ENCODE results near the gene MRPL23.

The MRPL23 gene

DNA sequence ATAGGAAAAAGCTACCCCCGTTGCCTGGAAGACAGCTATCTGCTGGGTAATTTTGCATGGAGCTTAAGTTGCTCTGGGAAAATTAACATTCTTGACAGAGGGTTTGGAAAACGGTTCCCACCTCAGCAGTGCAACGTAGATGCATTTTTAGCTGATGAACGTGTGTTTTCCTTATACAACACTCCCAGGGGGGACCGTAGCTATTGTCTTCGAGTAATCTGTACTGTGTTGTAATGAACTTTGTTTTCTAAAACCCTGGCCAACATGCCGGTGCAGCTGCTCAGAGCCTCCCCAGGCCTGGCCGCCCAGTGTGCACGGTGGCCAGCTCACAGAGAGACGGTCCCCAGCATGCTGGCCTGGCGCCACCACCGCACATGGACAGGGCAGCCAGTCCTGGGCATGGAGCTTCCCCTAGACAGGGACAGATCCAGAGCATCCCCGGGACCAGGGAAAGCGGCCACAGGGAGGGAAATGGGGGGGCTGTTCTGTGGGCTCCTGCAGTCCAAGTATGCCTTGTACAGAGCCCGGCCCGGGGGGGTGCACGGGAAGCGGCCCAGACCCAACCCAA lies 25.5 kb upstream of the MRPL23 start:
- no peak for DNase-seq (ENCODE audit: low read depth)

- DNase-seq (ENCODE audit: low read depth): no peak
Observed at GRCh38 chr11:1922481-1923081, 24.6 kb upstream of the MRPL23 start.

DNA sequence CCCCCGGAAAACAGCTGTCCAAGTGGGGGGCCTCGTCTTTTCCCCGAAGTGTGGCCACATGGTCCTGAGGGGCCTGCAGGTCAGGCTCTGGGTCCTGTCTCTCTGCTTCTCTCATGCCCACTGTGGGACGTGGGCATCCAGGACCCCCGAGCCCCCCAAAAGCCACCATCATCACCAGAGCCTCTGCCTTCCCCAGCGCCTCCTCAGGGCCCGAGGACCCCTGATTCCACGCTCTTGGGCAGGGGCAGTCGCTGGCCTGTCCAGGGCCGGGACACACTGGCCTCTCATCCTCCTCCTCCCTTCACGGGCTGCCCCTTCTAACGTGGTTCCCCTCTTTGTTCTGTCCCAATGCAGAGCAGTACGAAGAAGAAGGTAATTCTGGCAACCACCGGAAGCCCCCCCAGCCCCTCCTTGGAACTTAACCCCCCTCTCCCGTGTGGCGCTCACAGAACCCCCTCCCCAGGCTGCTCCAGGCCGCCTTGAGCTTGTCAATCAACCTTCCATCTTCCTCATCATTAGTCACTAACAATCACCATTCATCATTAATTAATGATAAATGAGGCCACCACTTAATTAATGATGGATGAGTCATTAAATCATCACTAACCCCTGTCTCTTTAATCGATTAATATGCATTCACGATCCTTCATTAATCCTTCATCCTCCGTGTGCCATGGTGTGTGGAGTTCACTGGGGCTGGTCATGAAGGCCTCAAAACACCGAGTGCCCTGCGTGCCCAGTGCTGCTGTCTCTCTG lies 23.8 kb upstream of the MRPL23 start:
- DNase-seq (ENCODE audit: low read depth): no peak

DNA sequence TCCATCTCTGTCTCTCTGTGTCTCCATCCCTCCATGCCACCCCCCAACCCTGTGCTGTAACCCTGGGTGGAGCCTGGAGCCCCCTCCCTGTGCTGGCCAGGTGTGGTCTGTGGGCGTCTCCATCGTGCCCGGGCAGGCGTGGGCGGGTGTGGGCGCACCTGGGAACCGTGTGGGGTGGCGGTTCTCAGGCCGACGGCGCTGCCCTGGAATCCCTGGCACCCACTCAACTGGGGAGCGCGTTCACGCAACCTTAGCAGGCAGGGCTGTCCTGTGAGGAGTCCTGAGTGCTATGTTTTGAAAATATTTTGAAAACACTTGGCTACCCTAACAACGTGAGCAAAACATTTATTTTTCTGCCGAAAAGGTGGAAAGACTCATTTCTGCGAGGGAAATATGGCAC lies 23.0 kb upstream of the MRPL23 start:
- DNase-seq (ENCODE audit: low read depth): no peak

DNA sequence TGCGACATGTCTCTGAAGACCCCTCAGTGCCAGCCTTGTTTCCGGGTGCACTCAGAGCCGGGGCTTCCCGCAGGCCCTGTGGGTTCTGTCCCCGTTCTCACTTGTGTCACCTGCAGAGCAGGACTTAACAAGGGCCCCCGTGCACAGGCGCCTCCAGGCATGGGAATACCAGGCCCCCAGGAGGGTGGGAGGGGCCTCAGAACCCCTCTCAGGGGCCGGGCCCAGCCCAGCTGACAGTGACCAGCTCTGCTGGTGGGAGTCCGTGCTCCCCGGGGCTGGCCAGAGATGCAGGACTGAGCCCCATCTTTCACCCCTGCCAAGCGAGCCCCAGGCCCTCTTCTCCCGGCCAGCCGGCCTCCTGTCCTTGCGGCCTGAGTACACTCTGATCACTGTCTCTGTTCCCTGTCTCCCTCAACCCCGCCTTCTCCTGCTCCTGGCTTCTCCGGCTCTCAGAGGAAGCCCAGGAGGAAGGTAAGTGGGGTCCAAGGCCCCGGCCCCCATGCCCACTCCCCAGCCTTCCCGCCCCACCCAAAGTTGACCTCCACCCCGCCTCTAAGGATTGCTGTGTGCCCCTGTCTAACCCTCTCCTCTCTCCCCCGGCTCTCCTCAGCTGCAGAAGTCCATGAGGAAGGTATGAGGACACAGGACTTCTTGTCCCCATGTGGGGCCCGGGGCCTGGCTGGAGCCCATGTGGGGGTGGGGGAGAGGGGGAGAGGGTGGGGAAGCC lies 22.3 kb upstream of the MRPL23 start:
- DNase-seq (ENCODE audit: low read depth): no peak

GRCh38 chr11:1925373-1926155 lies 21.6 kb upstream of the MRPL23 start:
- no peak for DNase-seq (ENCODE audit: low read depth)

- DNase-seq (ENCODE audit: low read depth): no peak
Observed at GRCh38 chr11:1926156-1927025, 20.7 kb upstream of the MRPL23 start.

DNA sequence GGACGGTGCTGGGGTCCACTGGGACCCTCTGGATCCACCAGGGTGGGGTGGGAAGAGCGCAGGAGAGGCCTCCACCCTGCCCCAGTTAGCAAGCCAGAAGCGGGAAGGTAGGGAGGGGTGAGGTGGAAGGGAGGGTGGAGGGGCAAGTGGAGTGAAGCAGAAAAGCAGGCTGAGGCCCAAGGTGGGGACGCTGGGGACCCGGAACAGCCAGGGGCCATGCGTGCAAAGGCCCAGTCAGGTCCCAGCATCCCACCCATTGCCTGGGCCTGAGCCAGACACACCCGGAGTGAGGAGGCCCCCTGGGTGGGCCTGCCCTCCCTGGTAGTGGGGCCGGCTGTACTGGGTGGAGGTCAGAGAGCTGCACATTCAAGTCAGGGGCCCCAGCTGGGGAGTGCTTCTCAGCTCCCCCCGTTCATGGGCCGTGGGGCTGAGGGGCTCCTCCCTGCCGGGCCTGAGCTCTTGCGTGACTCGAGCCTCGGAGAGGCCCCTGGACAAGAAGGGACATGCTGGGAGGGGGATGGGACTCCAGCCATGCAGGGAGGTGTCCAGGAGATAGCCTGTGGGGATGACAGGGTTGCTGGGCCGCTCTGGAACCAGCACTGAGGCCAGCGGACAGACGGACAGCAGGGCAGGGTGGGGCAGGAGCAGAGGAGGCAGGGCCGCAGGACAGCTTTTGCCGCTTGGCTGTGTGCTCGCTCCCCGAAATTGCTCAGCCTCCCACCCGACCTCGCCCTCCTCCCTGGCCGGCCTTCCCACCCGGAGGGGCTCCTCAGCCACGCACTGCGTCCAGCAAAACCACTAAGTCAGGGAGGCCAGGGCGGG lies 19.9 kb upstream of the MRPL23 start:
- no peak for DNase-seq (ENCODE audit: low read depth)

DNA sequence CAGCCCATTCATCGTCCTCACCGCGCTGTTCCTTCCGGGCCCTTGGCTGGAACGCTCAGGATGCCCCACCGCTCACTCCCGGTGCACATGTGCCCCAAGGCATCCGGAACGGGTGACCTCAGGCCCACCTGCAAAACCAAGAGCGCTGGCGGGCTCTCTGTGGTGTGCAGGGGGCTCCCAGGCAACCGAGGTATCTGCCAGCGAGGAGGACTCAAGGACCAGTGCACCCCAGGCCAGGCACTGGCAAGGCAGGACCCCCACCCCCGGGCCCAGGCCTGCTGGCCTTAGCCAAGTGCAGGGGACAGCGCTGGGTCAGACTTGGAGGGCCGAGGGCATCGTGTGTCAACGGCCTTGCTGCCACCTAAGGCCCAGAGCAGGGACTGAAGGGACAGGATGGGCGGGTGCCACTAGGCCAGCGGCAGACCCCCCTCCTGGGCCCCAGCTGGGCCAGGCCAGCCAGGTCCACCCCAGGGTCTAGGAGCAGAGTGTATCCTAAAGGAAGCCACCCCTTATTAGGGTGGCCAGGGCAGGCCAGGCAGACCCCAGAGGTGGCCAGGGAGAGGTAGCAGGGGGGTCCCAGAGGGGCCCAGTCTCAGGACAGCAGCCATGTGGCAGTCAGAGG lies 19.2 kb upstream of the MRPL23 start:
- DNase-seq (ENCODE audit: low read depth): no peak

- no peak for DNase-seq (ENCODE audit: low read depth)
Observed at GRCh38 chr11:1928470-1928890, 18.7 kb upstream of the MRPL23 start.

DNA sequence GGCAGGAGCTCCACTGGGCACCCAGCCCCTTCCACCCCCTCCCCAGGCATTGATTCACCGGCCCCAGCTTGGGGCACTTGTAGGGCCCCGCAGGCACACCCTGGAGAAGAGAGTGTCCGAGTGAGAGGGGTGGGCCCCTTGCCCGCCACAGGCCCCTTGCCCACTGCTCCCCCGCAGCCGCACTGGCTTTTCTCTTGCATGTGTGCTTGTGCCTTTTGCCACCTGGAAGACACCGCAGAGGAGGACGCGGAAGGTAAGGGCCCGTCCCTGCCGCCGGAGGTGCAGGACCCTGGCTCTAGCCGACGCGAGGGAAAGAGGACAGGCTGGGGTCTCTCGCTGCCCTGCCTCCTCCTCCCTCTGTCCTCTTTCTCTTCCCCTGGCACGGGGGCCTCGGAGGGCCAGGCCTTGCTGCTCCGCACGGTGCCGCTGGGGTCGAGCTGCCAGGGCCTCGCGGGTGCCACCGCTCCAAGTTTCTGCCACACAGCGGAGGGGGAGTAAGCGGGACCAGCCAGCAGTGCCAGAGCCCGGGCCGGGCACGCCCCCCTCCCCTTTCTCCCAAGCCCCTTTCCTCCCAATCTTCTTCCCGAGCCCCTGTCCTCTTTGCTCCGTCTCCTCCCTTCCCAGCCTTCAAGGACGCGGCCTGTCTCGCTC lies 18.1 kb upstream of the MRPL23 start:
- DNase-seq (ENCODE audit: low read depth): no peak

DNA sequence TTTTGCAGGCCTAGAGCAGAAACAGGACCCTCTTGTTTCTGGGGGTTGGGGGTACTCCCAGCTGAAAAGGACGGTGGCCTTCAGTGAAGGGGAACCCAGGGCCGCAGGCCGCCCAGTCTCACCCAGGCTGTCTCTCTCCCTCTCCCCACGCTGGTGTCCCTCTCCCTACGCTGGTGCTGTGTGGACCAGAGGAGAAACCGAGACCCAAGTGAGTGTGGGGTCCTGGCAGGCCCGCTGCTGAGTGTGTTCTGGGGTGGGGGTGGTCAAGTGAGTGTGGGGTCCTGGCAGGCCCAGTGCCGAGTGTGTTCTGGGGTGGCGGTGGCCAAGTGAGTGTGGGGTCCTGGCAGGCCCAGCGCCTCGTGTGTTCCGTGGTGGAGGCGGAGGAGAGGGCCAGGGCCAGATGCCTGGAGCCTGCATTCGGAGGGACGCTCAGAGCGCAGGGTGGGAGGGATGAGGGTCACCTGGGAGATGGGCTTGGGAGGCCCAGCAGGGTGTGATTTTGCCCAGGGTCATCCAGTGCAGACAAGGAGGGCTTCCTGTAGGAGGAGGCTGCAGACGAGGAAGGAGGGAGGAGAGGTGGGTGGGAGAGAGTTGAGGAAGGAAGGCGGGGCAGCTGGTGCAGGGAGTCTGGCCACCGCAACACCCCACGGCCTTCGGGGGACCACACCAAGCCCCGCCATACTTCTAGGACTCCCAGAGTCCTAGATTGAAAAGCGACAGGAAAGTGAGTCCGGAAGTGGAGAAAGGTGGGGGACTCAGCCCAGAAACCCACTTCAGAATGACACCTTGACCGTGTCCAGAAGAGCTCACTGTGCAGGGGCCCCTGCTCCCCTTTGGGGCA lies 17.3 kb upstream of the MRPL23 start:
- DNase-seq (ENCODE audit: low read depth): no peak

- DNase-seq (ENCODE audit: low read depth): no peak
Observed at GRCh38 chr11:1930462-1930830, 16.7 kb upstream of the MRPL23 start.

GRCh38 chr11:1931341-1932104 lies 15.6 kb upstream of the MRPL23 start:
- DNase-seq (ENCODE audit: low read depth): no peak

- no peak for DNase-seq (ENCODE audit: low read depth)
Observed at GRCh38 chr11:1932105-1932480, 15.0 kb upstream of the MRPL23 start.

- no peak for DNase-seq (ENCODE audit: low read depth)
Observed at GRCh38 chr11:1932681-1933080, 14.5 kb upstream of the MRPL23 start.
